BLaER1 (cell line): ENCODE measurements around the gene CYP46A1.

Experiments
- H3K27ac ChIP-seq: shearing (Covaris generic); formaldehyde crosslinking; 2 replicates; pipeline ENCODE4 v1.8.1; 2022
- H3K27me3 ChIP-seq: shearing (Covaris generic); formaldehyde crosslinking; 2 replicates; pipeline ENCODE4 v1.8.1; 2022
- H3K36me3 ChIP-seq: shearing (Covaris generic); formaldehyde crosslinking; 2 replicates; pipeline ENCODE4 v1.8.1; 2022
- H3K4me1 ChIP-seq: shearing (Covaris generic); formaldehyde crosslinking; 2 replicates; pipeline ENCODE4 v1.8.1; 2022
- H3K4me2 ChIP-seq: shearing (Covaris generic); formaldehyde crosslinking; 2 replicates; pipeline ENCODE4 v1.8.1; 2022
- H3K4me3 ChIP-seq: shearing (Covaris generic); formaldehyde crosslinking; 2 replicates; pipeline ENCODE4 v1.8.1; 2022
- H3K9ac ChIP-seq: shearing (Covaris generic); formaldehyde crosslinking; 2 replicates; pipeline ENCODE4 v1.8.1; 2022
- H3K9me3 ChIP-seq: shearing (Covaris generic); formaldehyde crosslinking; 2 replicates; pipeline ENCODE4 v1.8.1; 2022
- H4K20me1 ChIP-seq: shearing (Covaris generic); formaldehyde crosslinking; 2 replicates; pipeline ENCODE4 v1.8.1; 2022
- Cebpa-rat ChIP-seq: shearing (Covaris generic); IDR thresholded peaks from 2 replicates; pipeline ENCODE4 v1.8.1; 2022

Gene CYP46A1

GRCh38 chr14:99707420-99707819 lies 23.3 kb downstream of the CYP46A1 start:
- Histone ChIP-seq H3K36me3 (peaks cover 10% of the 10 kb centered on the region), H3K27ac (no peak overlapping the region), H3K27me3 (no peaks in the 10 kb centered on the region), H3K9ac (no peak overlapping the region), H3K4me1 (no peaks in the 10 kb centered on the region), H3K4me3 (no peak overlapping the region), H3K9me3 (peaks cover 32% of the 10 kb centered on the region), H3K4me2 (no peak overlapping the region), H4K20me1 (no peaks in the 10 kb centered on the region)
- TF ChIP-seq Cebpa-rat: no peak

- Histone ChIP-seq H3K4me3 (no peak overlapping the region), H3K36me3 (peaks cover 10% of the 10 kb centered on the region), H3K27ac (no peak overlapping the region), H3K9me3 (peaks cover 35% of the 10 kb centered on the region), H3K27me3 (no peaks in the 10 kb centered on the region), H4K20me1 (no peaks in the 10 kb centered on the region), H3K9ac (no peak overlapping the region), H3K4me2 (no peak overlapping the region), H3K4me1 (no peaks in the 10 kb centered on the region)
- no peak for TF ChIP-seq Cebpa-rat
Measured at GRCh38 chr14:99707921-99708320, 23.8 kb downstream of the CYP46A1 start.

GRCh38 chr14:99708449-99708848 lies 24.4 kb downstream of the CYP46A1 start:
- Histone ChIP-seq H3K36me3 (peaks cover 4% of the 10 kb centered on the region), H3K4me1 (no peaks in the 10 kb centered on the region), H4K20me1 (no peaks in the 10 kb centered on the region), H3K9ac (no peak overlapping the region), H3K4me2 (no peak overlapping the region), H3K4me3 (no peak overlapping the region), H3K9me3 (peaks cover 30% of the 10 kb centered on the region), H3K27me3 (no peaks in the 10 kb centered on the region), H3K27ac (no peak overlapping the region)
- TF ChIP-seq Cebpa-rat: no peak

- Histone ChIP-seq H3K27ac (no peak overlapping the region), H3K4me2 (no peak overlapping the region)
- no peak for TF ChIP-seq Cebpa-rat
Measured at GRCh38 chr14:99713972-99714371, 29.9 kb downstream of the CYP46A1 start.

GRCh38 chr14:99715266-99716000 lies 31.3 kb downstream of the CYP46A1 start:
- TF ChIP-seq Cebpa-rat: no peak
- H3K4me2 ChIP-seq: no peak overlapping the region
- no peaks in the 10 kb centered on the region for H3K36me3 ChIP-seq
- no peaks in the 10 kb centered on the region for H3K27me3 ChIP-seq
- H3K9me3 ChIP-seq: 0 out of 2 replicates have a peak, but pooled peaks cover 6% of the 10 kb centered on the region
- H3K4me1 ChIP-seq: peaks cover 37% of the 10 kb centered on the region
- H3K9ac ChIP-seq: no peak overlapping the region
- H3K27ac ChIP-seq: no peak overlapping the region
- no peaks in the 10 kb centered on the region for H4K20me1 ChIP-seq
- H3K4me3 ChIP-seq: no peak overlapping the region

More at GRCh38 chr14:99713972-99714371, 29.9 kb downstream of the CYP46A1 start:
- H4K20me1 ChIP-seq: no peaks in the 10 kb centered on the region
- H3K4me3 ChIP-seq: no peak overlapping the region
- H3K4me1 ChIP-seq: peaks cover 31% of the 10 kb centered on the region
- H3K27me3 ChIP-seq: no peaks in the 10 kb centered on the region
- no peak overlapping the region for H3K9ac ChIP-seq
- 0 out of 2 replicates have a peak, but pooled peaks cover 6% of the 10 kb centered on the region for H3K9me3 ChIP-seq
- H3K36me3 ChIP-seq: no peaks in the 10 kb centered on the region

GRCh38 chr14:99716091-99716849 lies 32.2 kb downstream of the CYP46A1 start:
- H3K4me3 ChIP-seq: no peak overlapping the region
- H3K4me1 ChIP-seq: peaks cover 37% of the 10 kb centered on the region
- no peak overlapping the region; the same call in 1 of the 2 replicates for H3K27ac ChIP-seq
- H4K20me1 ChIP-seq: no peaks in the 10 kb centered on the region
- H3K9me3 ChIP-seq: 0 out of 2 replicates have a peak, but pooled peaks cover 6% of the 10 kb centered on the region
- no peak for TF ChIP-seq Cebpa-rat
- no peak overlapping the region for H3K9ac ChIP-seq
- peak overlapping the region; percentile 81 for H3K4me2 ChIP-seq
- H3K27me3 ChIP-seq: no peaks in the 10 kb centered on the region
- no peaks in the 10 kb centered on the region for H3K36me3 ChIP-seq

- Histone ChIP-seq H3K9me3 (0 out of 2 replicates have a peak, but pooled peaks cover 6% of the 10 kb centered on the region), H3K27ac (0 out of 2 replicates have a peak overlapping the region, but pooled peaks have one; percentile 70), H3K4me2 (peak overlapping the region; percentile 81), H3K9ac (no peak overlapping the region), H4K20me1 (no peaks in the 10 kb centered on the region), H3K36me3 (no peaks in the 10 kb centered on the region), H3K4me1 (peaks cover 37% of the 10 kb centered on the region), H3K4me3 (no peak overlapping the region), H3K27me3 (no peaks in the 10 kb centered on the region)
- no peak for TF ChIP-seq Cebpa-rat
Measured at GRCh38 chr14:99716850-99717681, 33.0 kb downstream of the CYP46A1 start.

- no peaks in the 10 kb centered on the region for H3K36me3 ChIP-seq
- H3K4me1 ChIP-seq: peaks cover 37% of the 10 kb centered on the region
- no peaks in the 10 kb centered on the region for H3K27me3 ChIP-seq
- peak overlapping the region; percentile 81 for H3K4me2 ChIP-seq
- no peak overlapping the region for H3K4me3 ChIP-seq
- TF ChIP-seq Cebpa-rat: no peak
- H3K27ac ChIP-seq: peak overlapping the region; percentile 70
- no peaks in the 10 kb centered on the region for H4K20me1 ChIP-seq
- H3K9me3 ChIP-seq: 0 out of 2 replicates have a peak, but pooled peaks cover 4% of the 10 kb centered on the region
- 0 out of 2 replicates have a peak overlapping the region, but pooled peaks have one; percentile 60 for H3K9ac ChIP-seq
Measured at GRCh38 chr14:99717682-99718013, 33.5 kb downstream of the CYP46A1 start.

GRCh38 chr14:99718031-99718810 lies 34.1 kb downstream of the CYP46A1 start:
- H3K4me3 ChIP-seq: 0 out of 2 replicates have a peak overlapping the region, but pooled peaks have one; percentile 6
- H3K9me3 ChIP-seq: no peaks in the 10 kb centered on the region
- no peaks in the 10 kb centered on the region for H3K36me3 ChIP-seq
- H3K27me3 ChIP-seq: no peaks in the 10 kb centered on the region
- peaks cover 37% of the 10 kb centered on the region for H3K4me1 ChIP-seq
- H3K4me2 ChIP-seq: peak overlapping the region; percentile 81
- H3K9ac ChIP-seq: peak overlapping the region; percentile 60; the same call in 1 of the 2 replicates
- TF ChIP-seq Cebpa-rat: no peak
- H3K27ac ChIP-seq: peak overlapping the region; percentile 70
- H4K20me1 ChIP-seq: no peaks in the 10 kb centered on the region
